ENCODE measurements around the gene ADSL.
A peak's percentile ranks its signal among the peaks of the same experiment; 100 is the strongest.

The ADSL gene

DNA sequence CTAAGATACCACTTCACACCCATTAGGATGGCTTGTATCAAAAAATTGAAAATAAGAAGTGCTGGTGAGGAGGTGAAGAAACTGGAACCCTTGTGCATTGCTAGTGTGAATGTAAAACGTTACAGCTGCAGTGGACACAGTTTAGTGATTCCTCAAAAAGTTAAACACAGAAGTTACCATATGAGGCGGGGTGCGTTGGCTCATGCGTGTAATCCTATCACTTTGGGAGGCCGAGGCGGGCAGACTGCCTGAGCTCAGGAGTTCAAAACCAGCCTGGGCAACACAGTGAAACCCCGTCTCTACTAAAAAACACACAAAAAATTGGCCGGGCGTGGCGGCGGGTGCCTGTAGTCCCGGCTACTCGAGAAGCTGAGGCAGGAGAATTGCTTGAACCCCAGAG, 67.6 kb downstream of the ADSL start:
- TF ChIP-seq SNAI2 (CRISPR knock-in tag; IDR thresholded peaks at IDR 0.05) (no peak), ARNTL (CRISPR knock-in tag; IDR thresholded peaks at IDR 0.05; ENCODE audit: borderline replicate concordance, low read depth) (no peak), ZFP30 (CRISPR knock-in tag; IDR thresholded peaks at IDR 0.05) (no peak), ZC3H10 (CRISPR knock-in tag; IDR thresholded peaks at IDR 0.05) (no peak), PPARA (CRISPR knock-in tag; IDR thresholded peaks at IDR 0.05; ENCODE audit: borderline replicate concordance) (no peak)
- ATAC-seq = no peak

DNA sequence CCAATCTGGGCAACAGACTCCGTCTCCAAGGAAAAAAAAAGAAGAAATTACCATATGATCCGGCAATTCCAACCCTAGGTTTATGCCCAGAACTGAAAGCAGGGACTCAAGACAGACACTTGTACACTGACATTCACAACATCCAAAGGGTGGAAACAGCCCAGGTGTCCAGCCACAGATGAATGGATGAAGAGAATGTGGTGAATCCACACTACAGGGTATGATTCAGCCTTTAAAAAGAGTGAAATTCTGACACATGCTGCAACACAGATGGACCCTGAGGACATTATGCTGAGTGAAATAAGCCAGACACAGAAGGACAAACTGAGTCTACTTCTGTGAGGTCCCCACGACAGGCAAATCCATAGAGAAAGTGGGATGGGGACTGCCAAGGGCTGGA, 68.0 kb downstream of the ADSL start:
- TF ChIP-seq OSR1 (CRISPR knock-in tag; IDR thresholded peaks at IDR 0.05) = no peak
- ATAC-seq = no peak; the same call in 2 of the 3 replicates

DNA sequence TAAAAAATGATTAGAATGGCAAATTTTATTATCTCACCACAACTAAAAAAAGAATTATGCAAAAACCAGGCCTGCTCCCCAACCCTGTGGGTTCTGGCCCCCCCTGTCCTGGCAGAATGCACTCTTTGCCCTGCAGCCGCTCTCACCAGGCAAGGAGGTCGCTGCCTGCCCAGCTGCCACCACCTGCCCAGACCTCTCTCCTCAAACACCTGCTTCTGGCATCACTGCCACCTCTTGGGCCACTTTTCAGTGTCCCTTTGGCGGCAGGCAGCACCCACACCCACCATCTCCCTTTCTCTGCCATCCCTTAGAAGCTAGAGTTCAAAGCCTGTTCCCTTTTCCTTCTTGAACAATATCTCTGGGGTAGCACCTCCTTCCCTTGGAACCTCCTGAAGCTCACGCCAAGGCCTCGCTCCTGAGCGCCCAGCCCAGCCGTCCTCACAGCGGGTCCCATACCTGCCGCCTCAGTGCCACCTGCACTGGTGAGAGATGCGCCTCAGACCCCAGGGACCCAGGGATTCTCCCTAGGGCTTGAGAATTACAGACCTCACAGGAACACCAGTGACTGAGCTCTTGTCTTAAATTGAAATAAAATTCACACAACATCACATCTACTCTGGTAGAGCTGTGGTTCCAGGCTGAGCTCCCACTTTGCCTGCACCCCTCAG, 68.7 kb downstream of the ADSL start:
- no peak for TF ChIP-seq ISL1 (CRISPR knock-in tag; IDR thresholded peaks at IDR 0.05)
- no peak for TF ChIP-seq ZNF70 (CRISPR knock-in tag; IDR thresholded peaks at IDR 0.05)
- no peak for TF ChIP-seq BACH2 (CRISPR knock-in tag; IDR thresholded peaks at IDR 0.05; ENCODE audit: borderline replicate concordance)
- peak; percentile 36; the same call in 2 of the 3 replicates for ATAC-seq

- TF ChIP-seq, protein P1, sequence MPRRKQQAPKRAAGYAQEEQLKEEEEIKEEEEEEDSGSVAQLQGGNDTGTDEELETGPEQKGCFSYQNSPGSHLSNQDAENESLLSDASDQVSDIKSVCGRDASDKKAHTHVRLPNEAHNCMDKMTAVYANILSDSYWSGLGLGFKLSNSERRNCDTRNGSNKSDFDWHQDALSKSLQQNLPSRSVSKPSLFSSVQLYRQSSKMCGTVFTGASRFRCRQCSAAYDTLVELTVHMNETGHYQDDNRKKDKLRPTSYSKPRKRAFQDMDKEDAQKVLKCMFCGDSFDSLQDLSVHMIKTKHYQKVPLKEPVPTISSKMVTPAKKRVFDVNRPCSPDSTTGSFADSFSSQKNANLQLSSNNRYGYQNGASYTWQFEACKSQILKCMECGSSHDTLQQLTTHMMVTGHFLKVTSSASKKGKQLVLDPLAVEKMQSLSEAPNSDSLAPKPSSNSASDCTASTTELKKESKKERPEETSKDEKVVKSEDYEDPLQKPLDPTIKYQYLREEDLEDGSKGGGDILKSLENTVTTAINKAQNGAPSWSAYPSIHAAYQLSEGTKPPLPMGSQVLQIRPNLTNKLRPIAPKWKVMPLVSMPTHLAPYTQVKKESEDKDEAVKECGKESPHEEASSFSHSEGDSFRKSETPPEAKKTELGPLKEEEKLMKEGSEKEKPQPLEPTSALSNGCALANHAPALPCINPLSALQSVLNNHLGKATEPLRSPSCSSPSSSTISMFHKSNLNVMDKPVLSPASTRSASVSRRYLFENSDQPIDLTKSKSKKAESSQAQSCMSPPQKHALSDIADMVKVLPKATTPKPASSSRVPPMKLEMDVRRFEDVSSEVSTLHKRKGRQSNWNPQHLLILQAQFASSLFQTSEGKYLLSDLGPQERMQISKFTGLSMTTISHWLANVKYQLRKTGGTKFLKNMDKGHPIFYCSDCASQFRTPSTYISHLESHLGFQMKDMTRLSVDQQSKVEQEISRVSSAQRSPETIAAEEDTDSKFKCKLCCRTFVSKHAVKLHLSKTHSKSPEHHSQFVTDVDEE (CRISPR knock-in tag; IDR thresholded peaks at IDR 0.05) = no peak
- TF ChIP-seq GLIS3 (CRISPR knock-in tag; IDR thresholded peaks at IDR 0.05) (no peak), ZFP30 (CRISPR knock-in tag; IDR thresholded peaks at IDR 0.05) (no peak), SNAI2 (CRISPR knock-in tag; IDR thresholded peaks at IDR 0.05) (no peak), ISL1 (CRISPR knock-in tag; IDR thresholded peaks at IDR 0.05) (no peak), ZNF8 (CRISPR knock-in tag; IDR thresholded peaks at IDR 0.05) (no peak), ZNF565 (CRISPR knock-in tag; conservative IDR thresholded peaks at IDR 0.05; ENCODE audit: low read depth) (no peak), POU6F1 (CRISPR knock-in tag; IDR thresholded peaks at IDR 0.05; ENCODE audit: borderline replicate concordance, low read depth) (no peak), ZC3H10 (CRISPR knock-in tag; IDR thresholded peaks at IDR 0.05) (no peak), TOX (CRISPR knock-in tag; IDR thresholded peaks at IDR 0.05; ENCODE audit: borderline replicate concordance) (no peak), OSR1 (CRISPR knock-in tag; IDR thresholded peaks at IDR 0.05) (no peak), TCF4 (CRISPR knock-in tag; IDR thresholded peaks at IDR 0.05; ENCODE audit: borderline replicate concordance) (no peak), CSRNP3 (CRISPR knock-in tag; IDR thresholded peaks at IDR 0.05) (no peak), ARNTL (CRISPR knock-in tag; IDR thresholded peaks at IDR 0.05; ENCODE audit: borderline replicate concordance, low read depth) (no peak), RARB (CRISPR knock-in tag; IDR thresholded peaks at IDR 0.05) (no peak)
- TF ChIP-seq, protein P2, sequence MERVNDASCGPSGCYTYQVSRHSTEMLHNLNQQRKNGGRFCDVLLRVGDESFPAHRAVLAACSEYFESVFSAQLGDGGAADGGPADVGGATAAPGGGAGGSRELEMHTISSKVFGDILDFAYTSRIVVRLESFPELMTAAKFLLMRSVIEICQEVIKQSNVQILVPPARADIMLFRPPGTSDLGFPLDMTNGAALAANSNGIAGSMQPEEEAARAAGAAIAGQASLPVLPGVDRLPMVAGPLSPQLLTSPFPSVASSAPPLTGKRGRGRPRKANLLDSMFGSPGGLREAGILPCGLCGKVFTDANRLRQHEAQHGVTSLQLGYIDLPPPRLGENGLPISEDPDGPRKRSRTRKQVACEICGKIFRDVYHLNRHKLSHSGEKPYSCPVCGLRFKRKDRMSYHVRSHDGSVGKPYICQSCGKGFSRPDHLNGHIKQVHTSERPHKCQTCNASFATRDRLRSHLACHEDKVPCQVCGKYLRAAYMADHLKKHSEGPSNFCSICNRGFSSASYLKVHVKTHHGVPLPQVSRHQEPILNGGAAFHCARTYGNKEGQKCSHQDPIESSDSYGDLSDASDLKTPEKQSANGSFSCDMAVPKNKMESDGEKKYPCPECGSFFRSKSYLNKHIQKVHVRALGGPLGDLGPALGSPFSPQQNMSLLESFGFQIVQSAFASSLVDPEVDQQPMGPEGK (CRISPR knock-in tag; IDR thresholded peaks at IDR 0.05; ENCODE audit: borderline replicate concordance) = no peak
- TF ChIP-seq, protein P3, sequence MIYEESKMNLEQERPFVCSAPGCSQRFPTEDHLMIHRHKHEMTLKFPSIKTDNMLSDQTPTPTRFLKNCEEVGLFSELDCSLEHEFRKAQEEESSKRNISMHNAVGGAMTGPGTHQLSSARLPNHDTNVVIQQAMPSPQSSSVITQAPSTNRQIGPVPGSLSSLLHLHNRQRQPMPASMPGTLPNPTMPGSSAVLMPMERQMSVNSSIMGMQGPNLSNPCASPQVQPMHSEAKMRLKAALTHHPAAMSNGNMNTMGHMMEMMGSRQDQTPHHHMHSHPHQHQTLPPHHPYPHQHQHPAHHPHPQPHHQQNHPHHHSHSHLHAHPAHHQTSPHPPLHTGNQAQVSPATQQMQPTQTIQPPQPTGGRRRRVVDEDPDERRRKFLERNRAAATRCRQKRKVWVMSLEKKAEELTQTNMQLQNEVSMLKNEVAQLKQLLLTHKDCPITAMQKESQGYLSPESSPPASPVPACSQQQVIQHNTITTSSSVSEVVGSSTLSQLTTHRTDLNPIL (CRISPR knock-in tag; IDR thresholded peaks at IDR 0.05; ENCODE audit: low read depth) = no peak
- no peak; the same call in 1 of the 3 replicates for ATAC-seq
These were observed 69.4 kb downstream of the ADSL start for GRCh38 chr22:40415531-40416266.
